Mesenchymal stem cell (in vitro differentiated cells and primary cell): ENCODE results near the gene GRIK4.

Source experiments
- DNase-seq: peaks from one replicate; pipeline ENCODE4 v3.0.0-alpha.2; 2013
- H2AFZ ChIP-seq: one replicate; pipeline ENCODE4 v1.6.1; 2013; ENCODE audit warnings: low read depth, mild to moderate bottlenecking, control low read depth, inconsistent platforms, low read length, moderate library complexity
- H2AK5ac ChIP-seq: 2 replicates; pipeline ENCODE4 v1.6.1; 2013; ENCODE audit warnings: low read length, moderate library complexity, mild to moderate bottlenecking, inconsistent platforms; ENCODE audit not compliant: severe bottlenecking
- H2BK120ac ChIP-seq: one replicate; pipeline ENCODE4 v1.6.1; 2013; ENCODE audit warnings: low read depth, mild to moderate bottlenecking, inconsistent platforms, low read length, moderate library complexity
- H2BK12ac ChIP-seq, 2 experiments: one replicate each; pipeline ENCODE4 v1.6.1; 2013; ENCODE audit warnings: inconsistent platforms in 2 of 2, low read length in 2 of 2, mild to moderate bottlenecking in 2 of 2, moderate library complexity in 2 of 2, control low read depth in 1 of 2
- H2BK15ac ChIP-seq: one replicate; pipeline ENCODE4 v1.6.1; 2013; ENCODE audit warnings: mild to moderate bottlenecking, low read depth, inconsistent platforms; ENCODE audit not compliant: poor library complexity, severe bottlenecking
- H2BK5ac ChIP-seq: 2 replicates; pipeline ENCODE4 v1.6.1; 2013; ENCODE audit warnings: low read depth, mild to moderate bottlenecking, low read length, control low read depth, inconsistent platforms; ENCODE audit not compliant: poor library complexity, severe bottlenecking
- H3K14ac ChIP-seq, 2 experiments: one replicate each; pipeline ENCODE4 v1.6.1; 2013; ENCODE audit warnings: inconsistent platforms in 2 of 2, low read length in 2 of 2, control low read depth in 1 of 2, mild to moderate bottlenecking in 1 of 2, moderate library complexity in 1 of 2
- H3K18ac ChIP-seq, 2 experiments: one replicate each; pipeline ENCODE4 v1.6.1; 2013; ENCODE audit warnings: inconsistent platforms in 2 of 2, low read length in 2 of 2, control low read depth in 1 of 2, low read depth in 1 of 2, mild to moderate bottlenecking in 1 of 2
- H3K23ac ChIP-seq, 2 experiments: one replicate each; pipeline ENCODE4 v1.6.1; 2013; ENCODE audit warnings: inconsistent platforms in 2 of 2, low read length in 2 of 2, mild to moderate bottlenecking in 2 of 2, moderate library complexity in 2 of 2, control low read depth in 1 of 2
- H3K27ac ChIP-seq: 2 replicates; pipeline ENCODE4 v1.5.1; 2013; ENCODE audit warnings: mild to moderate bottlenecking, moderate library complexity, low read length, control low read depth, inconsistent platforms; ENCODE audit not compliant: poor library complexity, severe bottlenecking
- H3K27me3 ChIP-seq, 2 experiments: 2 replicates each; pipeline versions ENCODE4 v1.6.1 to v1.7.0; 2013; ENCODE audit warnings: low read length in 2 of 2, mild to moderate bottlenecking in 2 of 2, moderate library complexity in 2 of 2, control low read depth in 1 of 2, inconsistent platforms in 1 of 2; ENCODE audit not compliant: control insufficient read depth in 1 of 2, insufficient read depth in 1 of 2
- H3K36me3 ChIP-seq, 2 experiments: 2 replicates each; pipeline versions ENCODE4 v1.6.1 to v1.7.0; 2013; ENCODE audit warnings: low read length in 2 of 2, control low read depth in 1 of 2, inconsistent platforms in 1 of 2, low read depth in 1 of 2, mild to moderate bottlenecking in 1 of 2; ENCODE audit not compliant: insufficient read depth in 2 of 2, control insufficient read depth in 1 of 2
- H3K4ac ChIP-seq, 2 experiments: one replicate each; pipeline ENCODE4 v1.6.1; 2013; ENCODE audit warnings: inconsistent platforms in 2 of 2, low read length in 2 of 2, mild to moderate bottlenecking in 2 of 2, moderate library complexity in 2 of 2, control low read depth in 1 of 2, low read depth in 1 of 2
- H3K4me1 ChIP-seq: 2 replicates; pipeline ENCODE4 v1.6.1; 2013; ENCODE audit warnings: low read depth, low read length, control low read depth; ENCODE audit not compliant: control insufficient read depth, insufficient read depth
- H3K4me2 ChIP-seq: 2 replicates; pipeline ENCODE4 v1.6.1; 2013; ENCODE audit warnings: low read length, mild to moderate bottlenecking, inconsistent platforms; ENCODE audit not compliant: poor library complexity, severe bottlenecking
- H3K4me3 ChIP-seq, 2 experiments: 2 replicates each; pipeline versions ENCODE4 v1.5.1 to v1.7.0; 2013; ENCODE audit warnings: low read length in 2 of 2, mild to moderate bottlenecking in 2 of 2, control low read depth in 1 of 2, low read depth in 1 of 2; ENCODE audit not compliant: insufficient read depth in 1 of 2
- H3K79me1 ChIP-seq: replicated peaks from 2 replicates; pipeline ENCODE4 v1.6.1; 2013; ENCODE audit warnings: mild to moderate bottlenecking, control low read depth, low read length, inconsistent platforms; ENCODE audit not compliant: poor library complexity, severe bottlenecking
- H3K9ac ChIP-seq: 2 replicates; pipeline ENCODE4 v1.7.0; 2013; ENCODE audit warnings: mild to moderate bottlenecking, low read length, moderate library complexity
- H3K9me3 ChIP-seq: 2 replicates; pipeline ENCODE4 v1.7.0; 2013; ENCODE audit warnings: mild to moderate bottlenecking, low read length; ENCODE audit not compliant: control insufficient read depth
- H4K8ac ChIP-seq: one replicate; pipeline ENCODE4 v1.6.1; 2013; ENCODE audit warnings: inconsistent platforms, mild to moderate bottlenecking, low read length, moderate library complexity
- H4K91ac ChIP-seq: one replicate; pipeline ENCODE4 v1.6.1; 2013; ENCODE audit warnings: mild to moderate bottlenecking, low read length, inconsistent platforms
- WGBS: methylation state at CpG from one replicate; pipeline ENCODE4 v1.1.7; 2013; ENCODE audit warnings: mixed read lengths; 5-methylcytosine and 5-hydroxymethylcytosine counted together

Gene GRIK4

DNA sequence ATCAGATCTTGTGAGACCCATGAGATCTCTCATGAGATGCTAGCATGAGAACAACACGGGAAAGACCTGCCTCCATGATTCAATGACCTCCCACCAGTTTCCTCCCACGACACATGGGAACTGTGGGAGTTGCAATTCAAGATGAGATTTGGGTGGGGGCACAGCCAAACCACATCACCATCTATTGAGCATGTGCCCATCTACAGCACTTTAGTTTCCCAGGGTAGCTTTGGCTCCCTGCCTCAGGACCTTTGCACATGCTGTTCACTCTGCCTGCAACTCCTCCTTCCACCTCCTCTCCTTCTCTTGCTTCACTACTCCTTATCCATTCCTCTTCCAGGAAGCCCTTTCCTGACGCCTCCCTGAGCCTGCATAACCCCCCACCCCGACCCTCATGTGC is 17.2 kb downstream of the GRIK4 start:
- 80% methylated on average over 4 of the region's 4 CpGs for WGBS

DNA sequence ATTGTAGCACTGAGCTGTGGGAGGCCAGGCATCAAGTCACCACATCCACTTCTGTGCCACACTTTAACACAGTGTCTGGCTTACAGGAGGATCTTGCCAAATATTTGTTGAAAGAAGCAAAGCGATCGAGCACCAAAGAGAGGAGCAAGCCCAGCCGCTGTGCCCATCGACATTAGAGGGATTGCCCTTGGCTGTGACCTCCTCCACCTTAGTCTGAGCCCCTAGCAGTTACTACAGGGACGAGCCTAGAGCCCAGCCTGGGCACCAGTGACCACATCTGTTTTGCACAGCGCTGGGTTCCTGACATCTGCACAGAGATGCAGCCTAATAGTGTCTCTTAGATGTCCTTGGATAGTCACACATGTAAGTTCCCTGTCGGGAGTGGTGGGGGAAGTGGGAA is 17.7 kb downstream of the GRIK4 start:
- no peak overlapping the region for H2BK12ac ChIP-seq
- H2AFZ ChIP-seq = no peak overlapping the region
- H3K27me3 ChIP-seq = peaks cover 38 to 59% of the 10 kb centered on the region in 2 experiments
- H3K14ac ChIP-seq = peak overlapping the region in 1 of 2 experiments; percentile 53
- no peak overlapping the region for H3K4me3 ChIP-seq
- no peak for DNase-seq
- H3K4me1 ChIP-seq = peaks cover 11% of the 10 kb centered on the region
- H2BK120ac ChIP-seq = no peak overlapping the region
- no peak overlapping the region for H4K91ac ChIP-seq
- no peak overlapping the region for H3K4ac ChIP-seq
- no peak overlapping the region for H2AK5ac ChIP-seq
- 87% methylated on average over 7 of the region's 7 CpGs for WGBS
- H2BK5ac ChIP-seq = no peak overlapping the region
- H3K36me3 ChIP-seq = no peaks in the 10 kb centered on the region
- H3K23ac ChIP-seq = no peak overlapping the region
- no peak overlapping the region for H4K8ac ChIP-seq
- H3K9ac ChIP-seq = no peak overlapping the region
- no peak overlapping the region for H2BK15ac ChIP-seq
- no peaks in the 10 kb centered on the region for H3K9me3 ChIP-seq
- no peak overlapping the region for H3K27ac ChIP-seq
- no peak overlapping the region for H3K4me2 ChIP-seq
- H3K18ac ChIP-seq = no peak overlapping the region
- H3K79me1 ChIP-seq = no peaks in the 10 kb centered on the region

More for the DNA sequence above, 17.2 kb downstream of the GRIK4 start:
- Histone ChIP-seq H3K4ac (no peak overlapping the region), H3K4me3 (no peak overlapping the region), H3K14ac (no peak overlapping the region), H2BK120ac (no peak overlapping the region), H3K27ac (no peak overlapping the region), H3K79me1 (no peaks in the 10 kb centered on the region), H2AK5ac (no peak overlapping the region), H3K9me3 (no peaks in the 10 kb centered on the region), H4K91ac (no peak overlapping the region), H3K9ac (no peak overlapping the region), H3K4me1 (peaks cover 11% of the 10 kb centered on the region), H3K23ac (no peak overlapping the region), H4K8ac (no peak overlapping the region), H2AFZ (no peak overlapping the region), H2BK12ac (no peak overlapping the region), H3K27me3 (peaks cover 41 to 58% of the 10 kb centered on the region in 2 experiments), H3K36me3 (no peaks in the 10 kb centered on the region), H3K18ac (no peak overlapping the region), H2BK5ac (no peak overlapping the region), H3K4me2 (no peak overlapping the region), H2BK15ac (no peak overlapping the region)
- DNase-seq = no peak

DNA sequence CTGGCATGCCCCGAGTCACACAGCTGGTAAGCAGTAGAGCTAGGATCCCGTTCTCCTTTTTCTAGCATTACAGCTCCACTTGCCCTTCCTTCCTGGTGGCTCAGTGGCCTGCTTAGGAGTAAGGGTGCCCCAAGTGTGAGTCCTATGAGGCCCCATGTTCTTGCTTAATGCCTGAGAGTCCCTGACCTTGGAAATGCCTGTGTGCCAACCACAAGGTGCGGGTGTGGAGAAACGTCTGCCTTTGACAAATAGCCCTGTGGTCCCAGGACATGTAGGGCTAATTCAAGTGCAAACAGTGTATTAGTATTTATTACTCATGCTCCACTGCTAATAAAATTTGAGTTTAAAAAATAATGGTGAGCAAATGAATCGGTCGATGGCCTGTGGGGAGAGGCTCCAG is 18.4 kb downstream of the GRIK4 start:
- Histone ChIP-seq H3K27me3 (peaks cover 31 to 59% of the 10 kb centered on the region in 2 experiments), H3K9me3 (no peaks in the 10 kb centered on the region), H3K14ac (no peak overlapping the region), H3K4me3 (no peak overlapping the region), H2BK15ac (no peak overlapping the region), H3K79me1 (no peaks in the 10 kb centered on the region), H3K23ac (no peak overlapping the region), H2BK120ac (no peak overlapping the region), H3K9ac (no peak overlapping the region), H2BK12ac (no peak overlapping the region), H2AFZ (no peak overlapping the region), H3K4me2 (no peak overlapping the region), H3K27ac (no peak overlapping the region), H3K18ac (no peak overlapping the region), H2BK5ac (no peak overlapping the region), H3K36me3 (no peaks in the 10 kb centered on the region), H4K91ac (no peak overlapping the region), H3K4ac (no peak overlapping the region), H2AK5ac (no peak overlapping the region), H3K4me1 (peaks cover 11% of the 10 kb centered on the region), H4K8ac (no peak overlapping the region)
- 90% methylated on average over 5 of the region's 6 CpGs for WGBS
- DNase-seq = no peak

DNA sequence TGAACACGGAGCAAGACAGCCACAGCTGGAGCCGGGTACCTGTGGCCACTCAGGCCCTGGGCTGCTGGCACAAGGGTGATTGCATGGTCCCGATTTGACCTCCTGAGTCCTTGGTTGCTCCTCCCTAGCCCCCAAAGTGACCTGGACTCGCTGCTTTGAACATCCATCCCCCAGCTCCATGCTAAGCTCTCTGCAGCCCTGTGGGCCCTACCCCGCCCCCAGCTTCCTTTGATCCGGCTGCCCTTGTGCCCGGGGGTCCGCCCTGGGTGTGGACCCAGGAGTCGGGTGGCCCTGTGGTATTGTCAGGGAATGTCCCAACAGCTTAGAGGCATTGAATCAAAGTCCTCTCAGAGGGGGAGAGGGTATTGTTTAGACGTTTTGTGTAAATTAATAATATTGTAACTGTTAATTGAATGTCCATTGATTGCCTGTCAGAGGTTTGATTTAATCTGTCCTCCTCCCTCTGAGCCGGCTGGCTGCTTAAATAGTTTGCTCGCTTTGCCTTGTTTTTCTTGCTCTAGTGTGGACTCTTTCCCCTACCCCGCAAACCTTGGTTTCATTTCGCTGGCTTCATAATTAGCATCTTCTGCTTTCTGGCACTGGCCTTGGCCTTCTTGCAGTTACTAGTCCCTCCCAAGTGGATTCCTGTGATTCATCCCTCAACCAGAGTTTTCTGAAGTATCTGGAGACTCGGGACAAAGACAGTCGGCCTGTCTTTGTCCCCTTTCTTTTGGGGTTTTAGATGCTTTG is 20.7 kb downstream of the GRIK4 start:
- Histone ChIP-seq H3K14ac (no peak overlapping the region), H3K4me2 (no peak overlapping the region), H3K79me1 (no peaks in the 10 kb centered on the region), H4K91ac (no peak overlapping the region), H2BK5ac (no peak overlapping the region), H3K23ac (no peak overlapping the region), H3K4ac (no peak overlapping the region), H3K18ac (peak overlapping the region; percentile 37 to 52), H2BK120ac (no peak overlapping the region), H3K9me3 (no peaks in the 10 kb centered on the region), H3K27me3 (peaks cover 24 to 57% of the 10 kb centered on the region in 2 experiments), H3K36me3 (no peaks in the 10 kb centered on the region), H3K9ac (peak overlapping the region; percentile 81), H2BK12ac (no peak overlapping the region), H3K27ac (no peak overlapping the region), H2AK5ac (no peak overlapping the region), H3K4me1 (peaks cover 6% of the 10 kb centered on the region), H3K4me3 (peak overlapping the region in 1 of 2 experiments; percentile 58), H2AFZ (no peak overlapping the region), H4K8ac (peak overlapping the region; percentile 56), H2BK15ac (no peak overlapping the region)
- WGBS = 78% methylated on average over 16 of the region's 16 CpGs
- DNase-seq = peak; percentile 68
